ENCODE results near the gene BAHCC1. TPM values are rescaled to one million over a fixed set of nuclear protein-coding genes. Genes with fewer than 3 reads are reported as not detected.

BAHCC1 gene
- total and polyA plus RNA-seq, 10 of the 15 experiments (the other 5 are each of a cell fraction or from before 2014, with no cell fraction given), result 0.03 to 0.14 (median 0.11) TPM; not detected in 6

DNA sequence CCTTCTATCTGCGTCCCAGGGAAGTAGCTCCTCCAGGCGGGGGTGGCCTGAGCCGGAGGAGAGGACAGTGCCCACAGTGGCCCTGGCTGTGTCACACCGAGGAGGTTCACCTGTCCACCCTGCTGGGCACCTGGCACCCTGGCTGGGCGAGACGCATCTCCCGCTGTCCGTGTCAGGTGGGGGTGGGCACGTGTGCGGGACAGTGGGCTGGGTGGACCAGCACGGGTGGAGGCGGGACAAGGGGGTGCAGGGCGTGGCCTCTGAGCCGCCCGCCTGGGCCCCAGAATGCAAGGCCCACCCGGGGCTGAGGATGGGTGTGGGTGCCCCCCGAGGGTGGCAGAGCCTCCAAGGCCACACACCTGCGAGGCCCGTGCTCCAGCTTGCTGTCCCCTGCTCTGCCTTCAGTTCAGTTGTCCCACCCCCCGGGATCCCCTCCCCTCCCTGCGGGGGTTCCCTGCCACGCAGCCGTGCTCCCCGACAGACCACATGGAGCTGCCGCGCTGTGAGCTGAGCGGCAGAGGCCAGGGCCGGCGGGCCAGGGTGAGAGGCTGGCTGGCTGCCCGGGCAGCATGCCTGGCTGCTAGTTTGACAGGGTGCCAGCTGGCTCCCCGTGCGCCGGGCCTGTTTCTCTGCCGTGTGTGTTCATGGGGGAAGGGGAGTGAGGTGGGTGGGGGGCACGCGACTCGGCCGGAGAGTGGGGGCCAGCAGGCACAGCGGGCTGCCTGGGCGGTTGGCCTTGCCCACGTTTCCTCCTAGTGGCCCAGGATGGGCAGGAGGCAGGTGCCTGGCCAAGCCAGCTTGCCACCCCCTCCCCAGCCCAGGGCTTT, 33.9 kb downstream of the BAHCC1 start:
- DNase-seq (ENCODE audit: low read depth, low spot score), result no peak
- Histone ChIP-seq H3K27ac (ENCODE audit: control insufficient read depth, insufficient read depth) (no peak overlapping the region), H4K20me1 (ENCODE audit: control insufficient read depth, insufficient read depth) (no peaks in the 10 kb centered on the region), H2AFZ (ENCODE audit: control insufficient read depth, low read depth, low read length) (no peak overlapping the region), H3K79me2 (ENCODE audit: control insufficient read depth, insufficient read depth, low read length) (no peaks in the 10 kb centered on the region), H3K9me3 (replicated peaks; ENCODE audit: control insufficient read depth, insufficient read depth, low read length) (no peaks in the 10 kb centered on the region; the same call in 2 of the 3 replicates), H3K4me2 (ENCODE audit: control insufficient read depth, insufficient read depth) (no peak overlapping the region), H3K9ac (ENCODE audit: control insufficient read depth, insufficient read depth, low read length) (no peak overlapping the region), H3K36me3 (ENCODE audit: control insufficient read depth in 2 of 2, insufficient read depth in 2 of 2, low read length in 1 of 2) (no peaks in the 10 kb centered on the region), H3K4me3 (no peak overlapping the region), H3K4me1 (ENCODE audit: control insufficient read depth, insufficient read depth, low read length) (no peaks in the 10 kb centered on the region), H3K27me3 (replicated peaks in 1 of 2; ENCODE audit: control insufficient read depth in 2 of 2, insufficient read depth in 2 of 2, low read length in 1 of 2) (peaks cover 4 to 6% of the 10 kb centered on the region in 2 experiments; a peak in 2 of 4 replicates)
- SMC1A ChIA-PET (ENCODE audit: uncharacterized antibody, unreplicated experiment), result no interaction called here
- POLR2A ChIA-PET, result no interaction called here
- TF ChIP-seq BHLHE40 (IDR thresholded peaks at IDR 0.05; ENCODE audit: borderline replicate concordance in 1 of 2, low read depth in 2 of 2, low read length in 1 of 2) (peak in 1 of 2 experiments; percentile 7; a peak in 1 of 4 replicates), MXI1 (IDR thresholded peaks at IDR 0.05; ENCODE audit: low read depth, low read length) (no peak)
- CTCF ChIA-PET, result interaction anchor here (0.7 kb wide), 1 partner anchor 560 kb away, joined by 3 read pairs; no protein-coding TSS in a partner anchor
- RAD21 ChIA-PET (ENCODE audit: unreplicated experiment), result no interaction called here
- intact Hi-C loops (cut with micrococcal nuclease; ENCODE audit: unreplicated experiment), result no loop called here
- no TSS peak for BruUV-seq (replicated peaks)
- WGBS (ENCODE audit: insufficient coverage, insufficient replicate concordance, low lambda C conversion rate, missing lambda C conversion rate), result 3% methylated on average over 27 of the region's 41 CpGs
- in situ Hi-C loops (cut with MboI), result no loop called here
- FAIRE-seq, result no peak
- ATAC-seq, result peak; percentile 30; the same call in 2 of the 3 replicates

DNA sequence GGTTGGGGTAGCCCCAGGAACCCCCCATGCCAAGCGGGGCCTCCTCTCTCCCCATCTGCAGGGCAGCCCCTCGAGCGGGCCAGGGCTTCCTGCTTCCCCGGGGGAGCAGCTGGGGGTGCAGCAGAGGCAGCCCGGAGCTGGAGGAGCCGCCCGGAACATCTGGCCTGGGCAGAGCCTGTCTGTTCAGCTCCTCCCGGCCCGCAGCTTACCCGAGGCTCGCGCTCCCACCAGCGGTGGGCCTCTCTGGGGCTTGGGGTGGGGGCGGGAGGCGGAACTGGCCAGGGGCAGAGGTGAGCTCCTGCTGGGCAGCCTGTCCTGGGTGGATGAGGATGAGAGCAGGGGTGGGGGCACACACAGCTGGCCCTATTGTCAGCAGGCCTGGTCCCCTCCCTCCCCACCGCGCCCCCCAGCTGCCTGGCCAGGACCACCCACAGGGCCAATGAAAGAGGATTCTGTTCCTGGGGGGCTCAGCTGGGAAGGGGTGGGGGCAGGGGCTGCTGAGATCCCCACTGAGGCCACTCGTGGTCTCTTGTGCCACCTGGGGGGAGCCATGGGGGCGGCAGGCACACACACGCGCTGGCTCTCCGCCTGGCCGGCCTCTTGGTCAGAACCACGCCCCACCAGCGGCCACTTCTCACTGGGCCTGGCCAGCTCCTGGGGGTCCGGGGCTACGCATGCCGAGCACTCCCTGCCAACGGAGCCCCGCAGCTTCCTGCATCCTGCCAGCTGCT, 34.7 kb downstream of the BAHCC1 start:
- ChIA-PET CTCF (interaction anchor here (0.5 to 0.7 kb wide), 2 partner anchors 17 to 257 kb away, joined by 3 read pairs; no protein-coding TSS in a partner anchor), SMC1A (ENCODE audit: uncharacterized antibody, unreplicated experiment) (interaction anchor here (1.1 to 1.3 kb wide), 2 partner anchors 53 to 136 kb away, joined by 3 read pairs; no protein-coding TSS in a partner anchor), POLR2A (no interaction called here), RAD21 (ENCODE audit: unreplicated experiment) (no interaction called here)
- H2AFZ ChIP-seq (ENCODE audit: control insufficient read depth, low read depth, low read length), result no peak overlapping the region
- H3K4me2 ChIP-seq (ENCODE audit: control insufficient read depth, insufficient read depth), result no peak overlapping the region
- TF ChIP-seq, protein P1, sequence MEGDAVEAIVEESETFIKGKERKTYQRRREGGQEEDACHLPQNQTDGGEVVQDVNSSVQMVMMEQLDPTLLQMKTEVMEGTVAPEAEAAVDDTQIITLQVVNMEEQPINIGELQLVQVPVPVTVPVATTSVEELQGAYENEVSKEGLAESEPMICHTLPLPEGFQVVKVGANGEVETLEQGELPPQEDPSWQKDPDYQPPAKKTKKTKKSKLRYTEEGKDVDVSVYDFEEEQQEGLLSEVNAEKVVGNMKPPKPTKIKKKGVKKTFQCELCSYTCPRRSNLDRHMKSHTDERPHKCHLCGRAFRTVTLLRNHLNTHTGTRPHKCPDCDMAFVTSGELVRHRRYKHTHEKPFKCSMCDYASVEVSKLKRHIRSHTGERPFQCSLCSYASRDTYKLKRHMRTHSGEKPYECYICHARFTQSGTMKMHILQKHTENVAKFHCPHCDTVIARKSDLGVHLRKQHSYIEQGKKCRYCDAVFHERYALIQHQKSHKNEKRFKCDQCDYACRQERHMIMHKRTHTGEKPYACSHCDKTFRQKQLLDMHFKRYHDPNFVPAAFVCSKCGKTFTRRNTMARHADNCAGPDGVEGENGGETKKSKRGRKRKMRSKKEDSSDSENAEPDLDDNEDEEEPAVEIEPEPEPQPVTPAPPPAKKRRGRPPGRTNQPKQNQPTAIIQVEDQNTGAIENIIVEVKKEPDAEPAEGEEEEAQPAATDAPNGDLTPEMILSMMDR (IDR thresholded peaks at IDR 0.05 in 2 of 3, conservative IDR thresholded peaks at IDR 0.05 in 1 of 3; ENCODE audit: control insufficient read depth in 2 of 3, extremely low read depth in 1 of 3, insufficient read depth in 1 of 3, low read depth in 3 of 3, low read length in 3 of 3), result peak in 2 of 3 experiments; percentile 25 to 30; a peak in 2 of 6 replicates
- no peak for TF ChIP-seq TARDBP (IDR thresholded peaks at IDR 0.05; ENCODE audit: borderline replicate concordance)
- H3K4me3 ChIP-seq, result no peak overlapping the region
- H3K9me3 ChIP-seq (replicated peaks; ENCODE audit: control insufficient read depth, insufficient read depth, low read length), result no peaks in the 10 kb centered on the region; the same call in 2 of the 3 replicates
- in situ Hi-C loops (cut with MboI), result no loop called here
- no peak overlapping the region for H3K27ac ChIP-seq (ENCODE audit: control insufficient read depth, insufficient read depth)
- intact Hi-C loops (cut with micrococcal nuclease; ENCODE audit: unreplicated experiment), result no loop called here
- H3K27me3 ChIP-seq (replicated peaks in 1 of 2; ENCODE audit: control insufficient read depth in 2 of 2, insufficient read depth in 2 of 2, low read length in 1 of 2), result peaks cover 4 to 6% of the 10 kb centered on the region in 2 experiments; a peak in 2 of 4 replicates
- H3K4me1 ChIP-seq (ENCODE audit: control insufficient read depth, insufficient read depth, low read length), result no peaks in the 10 kb centered on the region
- H4K20me1 ChIP-seq (ENCODE audit: control insufficient read depth, insufficient read depth), result no peaks in the 10 kb centered on the region
- 0% methylated on average over 24 of the region's 30 CpGs for WGBS (ENCODE audit: insufficient coverage, insufficient replicate concordance, low lambda C conversion rate, missing lambda C conversion rate)
- BruUV-seq (replicated peaks), result no TSS peak
- H3K36me3 ChIP-seq (ENCODE audit: control insufficient read depth in 2 of 2, insufficient read depth in 2 of 2, low read length in 1 of 2), result no peaks in the 10 kb centered on the region
- no peak for DNase-seq (ENCODE audit: low read depth, low spot score)
- no peak for FAIRE-seq
- H3K9ac ChIP-seq (ENCODE audit: control insufficient read depth, insufficient read depth, low read length), result no peak overlapping the region
- ATAC-seq, result peak; percentile 33
- no peaks in the 10 kb centered on the region for H3K79me2 ChIP-seq (ENCODE audit: control insufficient read depth, insufficient read depth, low read length)
